Measurements from ENCODE around the gene KREMEN1.

Gene KREMEN1

DNA sequence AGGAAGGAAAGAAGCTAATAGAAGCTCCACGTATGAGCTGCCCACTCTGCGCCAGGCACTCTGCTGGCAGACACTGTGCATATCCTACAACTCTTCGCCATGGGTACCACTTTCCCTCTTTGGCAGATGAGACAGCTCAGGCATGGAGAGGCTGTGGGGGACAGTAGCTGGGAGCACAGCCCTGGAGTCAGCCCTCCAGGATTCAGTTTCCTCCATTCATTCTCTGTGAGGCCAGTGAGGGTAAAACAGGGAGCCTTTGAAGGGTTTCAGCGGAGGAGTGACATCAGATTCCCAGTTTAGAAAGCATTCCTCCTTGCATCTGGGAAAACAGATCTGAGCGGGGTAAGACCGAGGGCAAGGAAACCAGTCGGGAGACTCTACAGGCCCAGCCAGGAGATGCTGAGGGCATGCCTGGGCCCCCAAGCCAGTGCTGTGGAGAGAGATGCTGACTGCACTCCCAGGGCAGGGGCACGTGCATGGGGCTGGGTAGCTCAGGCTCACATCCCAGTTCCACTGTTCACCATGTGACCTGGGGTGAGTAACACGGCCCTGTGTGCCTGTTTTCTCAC is 74.6 kb downstream of the KREMEN1 start:
- no peak for DNase-seq (ENCODE audit: low read depth)
- TF ChIP-seq MYC (IDR thresholded peaks at IDR 0.05; ENCODE audit: low read depth, low read length) (no peak), POLR2A (IDR thresholded peaks at IDR 0.05; ENCODE audit: extremely low read depth, insufficient read length) (no peak)
- TF ChIP-seq, protein P1, sequence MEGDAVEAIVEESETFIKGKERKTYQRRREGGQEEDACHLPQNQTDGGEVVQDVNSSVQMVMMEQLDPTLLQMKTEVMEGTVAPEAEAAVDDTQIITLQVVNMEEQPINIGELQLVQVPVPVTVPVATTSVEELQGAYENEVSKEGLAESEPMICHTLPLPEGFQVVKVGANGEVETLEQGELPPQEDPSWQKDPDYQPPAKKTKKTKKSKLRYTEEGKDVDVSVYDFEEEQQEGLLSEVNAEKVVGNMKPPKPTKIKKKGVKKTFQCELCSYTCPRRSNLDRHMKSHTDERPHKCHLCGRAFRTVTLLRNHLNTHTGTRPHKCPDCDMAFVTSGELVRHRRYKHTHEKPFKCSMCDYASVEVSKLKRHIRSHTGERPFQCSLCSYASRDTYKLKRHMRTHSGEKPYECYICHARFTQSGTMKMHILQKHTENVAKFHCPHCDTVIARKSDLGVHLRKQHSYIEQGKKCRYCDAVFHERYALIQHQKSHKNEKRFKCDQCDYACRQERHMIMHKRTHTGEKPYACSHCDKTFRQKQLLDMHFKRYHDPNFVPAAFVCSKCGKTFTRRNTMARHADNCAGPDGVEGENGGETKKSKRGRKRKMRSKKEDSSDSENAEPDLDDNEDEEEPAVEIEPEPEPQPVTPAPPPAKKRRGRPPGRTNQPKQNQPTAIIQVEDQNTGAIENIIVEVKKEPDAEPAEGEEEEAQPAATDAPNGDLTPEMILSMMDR (IDR thresholded peaks at IDR 0.05; ENCODE audit: low read depth, low read length), result no peak
- TF ChIP-seq, protein P2, sequence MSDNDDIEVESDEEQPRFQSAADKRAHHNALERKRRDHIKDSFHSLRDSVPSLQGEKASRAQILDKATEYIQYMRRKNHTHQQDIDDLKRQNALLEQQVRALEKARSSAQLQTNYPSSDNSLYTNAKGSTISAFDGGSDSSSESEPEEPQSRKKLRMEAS (IDR thresholded peaks at IDR 0.05; ENCODE audit: low read depth, low read length), result no peak
- H3K4me3 ChIP-seq (ENCODE audit: low read depth, low read length), result no peak overlapping the region

DNA sequence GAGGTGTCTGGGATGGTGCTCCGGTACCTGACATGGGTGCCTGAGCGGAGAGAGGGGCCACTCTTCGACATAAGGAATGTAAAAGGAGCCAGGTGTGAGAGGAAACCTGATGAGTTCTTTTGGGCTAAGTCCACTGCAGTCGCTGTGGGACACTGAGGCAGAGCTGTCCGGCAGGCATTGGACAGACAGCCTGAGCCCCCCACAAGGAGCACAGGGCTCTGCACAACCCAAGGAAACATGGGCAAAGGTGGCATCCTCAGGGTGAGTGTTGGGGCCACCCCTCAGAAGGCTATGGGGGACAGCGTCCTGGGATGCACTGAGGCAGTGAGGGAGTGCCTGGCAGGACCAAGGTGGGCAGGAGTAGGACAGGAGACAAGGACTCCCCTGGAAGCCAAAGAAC is 75.2 kb downstream of the KREMEN1 start:
- TF ChIP-seq, protein P2 (IDR thresholded peaks at IDR 0.05; ENCODE audit: low read depth, low read length), result no peak
- H3K4me3 ChIP-seq (ENCODE audit: low read depth, low read length), result no peak overlapping the region
- no peak for DNase-seq (ENCODE audit: low read depth)

DNA sequence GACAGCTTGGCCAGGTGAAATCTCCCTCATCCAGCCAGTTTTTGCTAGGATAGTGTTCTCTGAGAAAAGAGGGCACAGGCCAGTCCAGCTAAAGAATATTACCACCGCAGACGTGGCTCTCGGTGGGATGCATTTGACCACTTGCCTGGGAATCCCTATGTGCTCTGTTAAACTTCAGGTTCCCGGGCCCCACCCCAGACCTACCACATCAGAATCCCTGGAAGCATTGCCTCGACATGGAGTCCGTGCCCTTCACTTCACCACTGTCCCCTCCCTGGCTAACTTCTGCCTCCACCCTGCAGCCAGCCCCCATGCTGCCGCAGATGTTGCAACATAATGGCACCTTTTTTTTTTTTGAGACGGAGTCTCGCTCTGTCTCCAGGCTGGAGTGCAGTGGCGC is 76.0 kb downstream of the KREMEN1 start:
- H3K4me3 ChIP-seq (ENCODE audit: low read depth, low read length), result no peak overlapping the region
- no peak for DNase-seq (ENCODE audit: low read depth)
- TF ChIP-seq, protein P2 (IDR thresholded peaks at IDR 0.05; ENCODE audit: low read depth, low read length), result no peak
- TF ChIP-seq, protein P1 (IDR thresholded peaks at IDR 0.05; ENCODE audit: low read depth, low read length), result no peak

DNA sequence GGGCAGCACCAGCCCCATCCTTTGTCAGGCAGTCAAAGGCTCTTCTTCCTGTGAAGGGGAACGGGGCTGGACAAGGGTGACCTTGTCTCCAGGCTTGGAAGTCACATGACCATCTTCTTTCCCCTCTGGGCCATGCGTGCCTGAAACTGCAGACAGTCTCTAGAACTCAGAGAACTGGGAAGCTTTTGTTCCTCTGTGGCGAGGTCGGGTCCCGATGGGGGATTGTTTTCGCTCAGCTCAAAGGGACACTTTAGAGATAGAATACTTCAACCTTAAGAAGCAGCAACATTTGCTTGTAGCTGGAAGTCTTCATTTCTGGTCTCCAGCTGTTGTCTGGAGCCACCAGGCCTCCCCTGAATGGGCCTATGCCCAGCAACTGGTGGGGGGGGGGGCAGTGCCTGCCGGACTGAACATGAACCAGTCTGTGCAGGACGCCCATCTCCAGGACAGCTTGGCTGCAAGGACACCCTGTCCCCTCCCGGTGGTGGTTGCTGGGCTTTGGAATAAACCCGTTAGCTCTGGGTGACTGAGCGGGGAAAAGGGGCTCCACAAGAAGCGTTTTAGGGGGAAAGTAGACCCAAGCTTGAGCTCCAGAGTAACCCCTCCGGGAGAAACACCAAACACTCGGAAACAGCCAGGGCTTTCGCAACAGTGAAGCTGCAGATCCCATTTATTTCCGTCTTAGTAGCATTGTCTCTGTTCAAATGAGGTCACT is 77.2 kb downstream of the KREMEN1 start:
- DNase-seq (ENCODE audit: low read depth), result no peak
- H3K4me3 ChIP-seq (ENCODE audit: low read depth, low read length), result no peak overlapping the region
- no peak for TF ChIP-seq MYC (IDR thresholded peaks at IDR 0.05; ENCODE audit: low read depth, low read length)
- TF ChIP-seq, protein P1 (IDR thresholded peaks at IDR 0.05; ENCODE audit: low read depth, low read length), result no peak
- no peak for TF ChIP-seq POLR2A (IDR thresholded peaks at IDR 0.05; ENCODE audit: extremely low read depth, insufficient read length)
- TF ChIP-seq, protein P2 (IDR thresholded peaks at IDR 0.05; ENCODE audit: low read depth, low read length), result no peak

DNA sequence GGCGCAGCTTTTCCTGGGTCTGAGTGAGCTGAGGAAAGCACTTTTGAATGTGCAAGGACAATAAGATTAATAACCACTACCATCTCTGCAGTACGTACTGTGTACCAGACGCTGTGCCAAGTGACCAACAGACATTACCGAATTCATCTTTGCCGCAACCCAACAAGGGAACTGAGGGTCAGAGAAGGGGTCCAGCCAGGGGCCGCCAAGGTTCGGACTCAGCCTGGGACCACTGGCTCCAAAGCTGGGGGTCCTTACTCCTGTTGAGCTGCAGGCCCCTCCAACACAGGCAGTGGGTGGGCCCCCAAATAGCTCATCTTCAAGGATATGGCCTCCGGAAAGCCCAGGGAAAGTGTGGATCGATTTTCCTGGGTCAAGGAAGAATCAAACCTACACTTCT is 77.9 kb downstream of the KREMEN1 start:
- no peak for DNase-seq (ENCODE audit: low read depth)
- H3K4me3 ChIP-seq (ENCODE audit: low read depth, low read length), result no peak overlapping the region
- TF ChIP-seq, protein P2 (IDR thresholded peaks at IDR 0.05; ENCODE audit: low read depth, low read length), result no peak
- TF ChIP-seq MYC (IDR thresholded peaks at IDR 0.05; ENCODE audit: low read depth, low read length) (no peak), POLR2A (IDR thresholded peaks at IDR 0.05; ENCODE audit: extremely low read depth, insufficient read length) (no peak)
- TF ChIP-seq, protein P1 (IDR thresholded peaks at IDR 0.05; ENCODE audit: low read depth, low read length), result no peak

DNA sequence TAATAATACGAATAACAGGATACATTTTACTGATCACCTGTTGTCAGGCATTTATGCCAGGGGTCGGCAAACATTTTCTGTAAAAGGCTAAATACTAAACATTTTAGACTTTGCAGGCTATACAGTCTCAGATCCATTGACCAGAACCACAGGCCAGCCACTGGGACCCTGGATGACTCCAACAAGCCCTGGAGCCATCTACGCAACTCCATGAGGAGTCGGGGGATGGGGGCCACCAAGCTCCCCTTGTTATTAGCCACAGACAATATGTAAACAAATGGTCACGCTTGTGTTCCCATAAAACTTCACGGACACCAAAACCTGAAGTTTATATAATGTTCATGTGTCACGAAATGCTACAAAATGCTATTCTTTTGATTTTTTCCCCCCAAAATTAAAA is 78.5 kb downstream of the KREMEN1 start:
- TF ChIP-seq POLR2A (IDR thresholded peaks at IDR 0.05; ENCODE audit: extremely low read depth, insufficient read length) (no peak), MYC (IDR thresholded peaks at IDR 0.05; ENCODE audit: low read depth, low read length) (no peak)
- TF ChIP-seq, protein P1 (IDR thresholded peaks at IDR 0.05; ENCODE audit: low read depth, low read length), result no peak
- TF ChIP-seq, protein P2 (IDR thresholded peaks at IDR 0.05; ENCODE audit: low read depth, low read length), result no peak
- no peak for DNase-seq (ENCODE audit: low read depth)
- H3K4me3 ChIP-seq (ENCODE audit: low read depth, low read length), result no peak overlapping the region

Measured in NB4 (cell line).